Lower leg skin (tissue), 3 donors: ENCODE results near the gene SOHLH2.

ENCODE experiments used
- POLR2A ChIP-seq, 2 donors: fragments of 450-650 bp; IDR thresholded peaks; one replicate each; pipeline ENCODE4 v1.6.1; 2016 to 2017; ENCODE audit warnings: antibody characterized with exemption in 2 of 2, mild to moderate bottlenecking in 1 of 2, moderate library complexity in 1 of 2
- TF ChIP-seq, protein P1 (sequence below), 3 donors: fragments of 450-650 bp; IDR thresholded peaks; one replicate each; pipeline ENCODE4 v1.5.1; 2016; ENCODE audit warnings: antibody characterized with exemption in 3 of 3, mild to moderate bottlenecking in 3 of 3, moderate library complexity in 2 of 3

- TF ChIP-seq, protein P1, sequence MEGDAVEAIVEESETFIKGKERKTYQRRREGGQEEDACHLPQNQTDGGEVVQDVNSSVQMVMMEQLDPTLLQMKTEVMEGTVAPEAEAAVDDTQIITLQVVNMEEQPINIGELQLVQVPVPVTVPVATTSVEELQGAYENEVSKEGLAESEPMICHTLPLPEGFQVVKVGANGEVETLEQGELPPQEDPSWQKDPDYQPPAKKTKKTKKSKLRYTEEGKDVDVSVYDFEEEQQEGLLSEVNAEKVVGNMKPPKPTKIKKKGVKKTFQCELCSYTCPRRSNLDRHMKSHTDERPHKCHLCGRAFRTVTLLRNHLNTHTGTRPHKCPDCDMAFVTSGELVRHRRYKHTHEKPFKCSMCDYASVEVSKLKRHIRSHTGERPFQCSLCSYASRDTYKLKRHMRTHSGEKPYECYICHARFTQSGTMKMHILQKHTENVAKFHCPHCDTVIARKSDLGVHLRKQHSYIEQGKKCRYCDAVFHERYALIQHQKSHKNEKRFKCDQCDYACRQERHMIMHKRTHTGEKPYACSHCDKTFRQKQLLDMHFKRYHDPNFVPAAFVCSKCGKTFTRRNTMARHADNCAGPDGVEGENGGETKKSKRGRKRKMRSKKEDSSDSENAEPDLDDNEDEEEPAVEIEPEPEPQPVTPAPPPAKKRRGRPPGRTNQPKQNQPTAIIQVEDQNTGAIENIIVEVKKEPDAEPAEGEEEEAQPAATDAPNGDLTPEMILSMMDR (IDR thresholded peaks at IDR 0.05): no peak
- no peak for TF ChIP-seq POLR2A (IDR thresholded peaks at IDR 0.05)
Measured at GRCh38 chr13:36244073-36244472, 29.7 kb upstream of the SOHLH2 start.
